MCF 10A (cell line): ENCODE measurements around the gene CHST11. TPM values are rescaled to one million over a fixed set of nuclear protein-coding genes. Genes with fewer than 3 reads are reported as not detected.

Experiments used
- BruUV-seq: library from RNA; stranded (reverse); fragments of 400-500 nt; replicated peaks from 2 replicates; lab custom pipeline; 2021; lab: Mats Ljungman, UMichigan
- CTCF ChIA-PET: fragments of 300-600 bp; sonication (Branson Sonifier 250); formaldehyde crosslinking; extraction: SDS; loops from one replicate; lab custom pipeline; 2021; ENCODE audit warnings: antibody characterized with exemption, inconsistent platforms; lab: Yijun Ruan, JAX
- POLR2A ChIA-PET: fragments of 300-600, 350-650 bp; sonication (Branson Sonifier 250); formaldehyde crosslinking; extraction: SDS; loops from one replicate; lab custom pipeline; 2020; ENCODE audit warnings: antibody characterized with exemption, inconsistent platforms; lab: Yijun Ruan, JAX
- DNase-seq: peaks from one replicate; pipeline ENCODE4 v3.0.0-alpha.2; 2018; ENCODE audit not compliant: unreplicated experiment
- H3K27ac Mint-ChIP-seq: one replicate; pipeline ENCODE4 v1.8.0; 2022; ENCODE audit warnings: mild to moderate bottlenecking, low read depth, mixed read lengths; ENCODE audit not compliant: unreplicated experiment
- H3K27me3 Mint-ChIP-seq: one replicate; pipeline ENCODE4 v1.8.0; 2022; ENCODE audit warnings: mixed read lengths; ENCODE audit not compliant: insufficient read depth, unreplicated experiment
- H3K36me3 Mint-ChIP-seq: one replicate; pipeline ENCODE4 v1.8.0; 2022; ENCODE audit warnings: mild to moderate bottlenecking, moderate library complexity, mixed read lengths; ENCODE audit not compliant: insufficient read depth, unreplicated experiment
- H3K4me1 Mint-ChIP-seq: one replicate; pipeline ENCODE4 v1.8.0; 2022; ENCODE audit warnings: mixed read lengths; ENCODE audit not compliant: insufficient read depth, unreplicated experiment
- H3K4me3 Mint-ChIP-seq: one replicate; pipeline ENCODE4 v1.8.0; 2022; ENCODE audit warnings: mild to moderate bottlenecking, moderate library complexity, mixed read lengths; ENCODE audit not compliant: unreplicated experiment
- H3K9me3 Mint-ChIP-seq: one replicate; pipeline ENCODE4 v1.8.0; 2022; ENCODE audit warnings: mixed read lengths; ENCODE audit not compliant: unreplicated experiment
- intact Hi-C: fragments of 100-400 bp; cut with micrococcal nuclease; formaldehyde crosslinking; loops from 2 replicates; pipeline ENCODE4 v1.14.1; 2022
- total RNA-seq: library from RNA; stranded (reverse); gene quantifications from 2 replicates; pipeline ENCODE4 v1.2.3, GENCODE V29; 2022
- TF ChIP-seq, protein P1 (sequence below): fragments of 200-600 bp; IDR thresholded peaks from one replicate; pipeline ENCODE4 v1.8.0; 2022; ENCODE audit warnings: antibody characterized with exemption, mild to moderate bottlenecking; ENCODE audit not compliant: unreplicated experiment

Gene CHST11
- total RNA-seq, 1 experiment from 2014 or later: 5.3 TPM

- no TSS peak for BruUV-seq
Measured at GRCh38 chr12:104758771-104759170, 302.0 kb downstream of the CHST11 start.

DNA sequence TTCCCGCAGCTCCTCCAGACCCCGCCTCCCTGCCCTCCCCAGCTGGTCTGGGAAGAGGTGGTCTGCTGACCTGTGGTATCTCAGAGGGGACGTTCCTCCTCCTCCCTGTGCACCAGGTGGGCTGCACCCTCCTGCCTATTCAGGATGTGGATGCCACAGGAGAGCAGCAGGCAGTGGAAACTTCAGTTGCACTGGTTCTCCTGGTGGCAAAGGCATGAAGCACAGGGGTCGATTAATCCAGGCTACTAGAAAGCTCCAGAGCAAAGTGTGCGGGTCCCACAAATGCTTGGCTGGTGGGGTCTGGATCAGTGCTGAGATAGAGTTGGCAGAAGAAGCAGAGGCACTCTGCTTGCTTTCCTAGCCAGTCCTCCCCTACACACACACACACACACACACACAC lies 304.3 kb downstream of the CHST11 start:
- H3K9me3 Mint-ChIP-seq: no peaks in the 10 kb centered on the region
- CTCF ChIA-PET: interaction anchor here (0.7 to 1.2 kb wide), 2 partner anchors 30 to 831 kb away, joined by 3 to 5 read pairs; no protein-coding TSS in a partner anchor
- H3K27ac Mint-ChIP-seq: no peak overlapping the region
- POLR2A ChIA-PET: interaction anchor here (0.9 kb wide), 1 partner anchor 230 kb away, joined by 3 read pairs; no protein-coding TSS in a partner anchor
- H3K36me3 Mint-ChIP-seq: no peaks in the 10 kb centered on the region
- H3K27me3 Mint-ChIP-seq: no peaks in the 10 kb centered on the region
- no peak overlapping the region for H3K4me3 Mint-ChIP-seq
- TF ChIP-seq, protein P1, sequence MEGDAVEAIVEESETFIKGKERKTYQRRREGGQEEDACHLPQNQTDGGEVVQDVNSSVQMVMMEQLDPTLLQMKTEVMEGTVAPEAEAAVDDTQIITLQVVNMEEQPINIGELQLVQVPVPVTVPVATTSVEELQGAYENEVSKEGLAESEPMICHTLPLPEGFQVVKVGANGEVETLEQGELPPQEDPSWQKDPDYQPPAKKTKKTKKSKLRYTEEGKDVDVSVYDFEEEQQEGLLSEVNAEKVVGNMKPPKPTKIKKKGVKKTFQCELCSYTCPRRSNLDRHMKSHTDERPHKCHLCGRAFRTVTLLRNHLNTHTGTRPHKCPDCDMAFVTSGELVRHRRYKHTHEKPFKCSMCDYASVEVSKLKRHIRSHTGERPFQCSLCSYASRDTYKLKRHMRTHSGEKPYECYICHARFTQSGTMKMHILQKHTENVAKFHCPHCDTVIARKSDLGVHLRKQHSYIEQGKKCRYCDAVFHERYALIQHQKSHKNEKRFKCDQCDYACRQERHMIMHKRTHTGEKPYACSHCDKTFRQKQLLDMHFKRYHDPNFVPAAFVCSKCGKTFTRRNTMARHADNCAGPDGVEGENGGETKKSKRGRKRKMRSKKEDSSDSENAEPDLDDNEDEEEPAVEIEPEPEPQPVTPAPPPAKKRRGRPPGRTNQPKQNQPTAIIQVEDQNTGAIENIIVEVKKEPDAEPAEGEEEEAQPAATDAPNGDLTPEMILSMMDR: no peak
- no peak for DNase-seq
- BruUV-seq: no TSS peak
- intact Hi-C loops: no loop called here
- H3K4me1 Mint-ChIP-seq: peaks cover 6% of the 10 kb centered on the region

More at GRCh38 chr12:104758771-104759170, 302.0 kb downstream of the CHST11 start:
- intact Hi-C loops: no loop called here
- Mint-ChIP-seq H3K27me3 (no peaks in the 10 kb centered on the region), H3K9me3 (no peaks in the 10 kb centered on the region), H3K36me3 (no peaks in the 10 kb centered on the region), H3K27ac (no peak overlapping the region), H3K4me3 (no peak overlapping the region), H3K4me1 (peaks cover 6% of the 10 kb centered on the region)
- POLR2A ChIA-PET: no interaction called here
- TF ChIP-seq, protein P1: no peak
- DNase-seq: no peak
- CTCF ChIA-PET: no interaction called here

DNA sequence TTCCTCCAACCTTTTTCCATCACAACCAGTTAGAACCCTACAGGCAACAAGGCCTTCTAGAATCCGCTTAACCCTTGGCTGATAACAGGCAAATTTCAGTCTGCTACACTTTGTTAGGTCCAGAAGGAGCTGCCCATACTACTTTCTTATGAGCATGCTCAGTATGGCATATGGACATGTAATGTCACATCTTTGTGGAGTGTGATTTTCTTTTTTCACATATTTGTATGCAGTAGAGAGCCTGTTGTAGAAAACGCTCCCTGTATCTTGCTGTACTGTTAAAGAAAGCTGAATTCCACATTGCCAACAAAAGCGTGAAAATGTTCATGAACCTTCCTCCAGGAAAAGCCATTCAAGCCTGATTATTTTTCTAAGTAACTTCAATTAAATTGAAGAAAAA lies 304.9 kb downstream of the CHST11 start:
- ChIA-PET CTCF (interaction anchor here (0.7 to 1.2 kb wide), 2 partner anchors 29 to 30 kb away, joined by 3 read pairs; no protein-coding TSS in a partner anchor), POLR2A (interaction anchor here (1.0 kb wide), 1 partner anchor 14 kb away, joined by 4 read pairs; no protein-coding TSS in a partner anchor)

DNA sequence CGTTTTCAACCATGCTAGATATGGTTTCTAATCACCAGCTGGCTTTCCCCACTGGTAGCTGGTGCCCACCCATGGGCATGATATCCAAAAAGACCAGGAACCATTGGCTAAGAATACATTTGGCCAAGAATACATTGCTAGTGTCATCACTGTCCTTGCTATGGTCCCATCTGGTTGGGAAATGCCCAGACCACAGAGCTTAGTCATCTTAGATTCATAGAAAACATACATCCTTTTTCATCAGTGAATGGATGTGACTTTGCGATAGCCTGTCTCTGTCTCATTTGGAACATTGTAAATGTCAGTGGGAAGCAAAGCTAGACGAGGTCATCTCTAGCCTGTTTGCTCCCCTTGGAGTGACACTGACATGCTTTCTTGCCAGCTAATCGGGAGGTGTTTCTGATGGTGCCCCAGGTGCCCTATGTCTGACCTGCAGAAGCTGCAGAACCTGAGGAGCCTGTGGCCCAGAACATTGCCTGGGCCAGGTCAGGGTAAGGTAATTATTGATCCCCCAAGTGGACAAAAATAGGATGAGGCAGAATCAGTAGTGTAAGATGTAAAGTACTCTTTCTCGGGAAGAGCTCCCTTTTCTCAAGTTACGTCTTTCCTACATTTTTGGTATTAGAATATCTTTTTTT lies 306.5 kb downstream of the CHST11 start:
- intact Hi-C loops: no loop called here
- ChIA-PET CTCF (interaction anchor here (0.6 to 1.1 kb wide), 2 partner anchors 28 to 184 kb away, joined by 3 to 4 read pairs; no protein-coding TSS in a partner anchor), POLR2A (interaction anchor here (0.6 kb wide), 1 partner anchor 12 kb away, joined by 3 read pairs; no protein-coding TSS in a partner anchor)
- BruUV-seq: no TSS peak
- peak; percentile 52 for DNase-seq
- TF ChIP-seq, protein P1: no peak
- no peak overlapping the region for H3K27ac Mint-ChIP-seq
- H3K36me3 Mint-ChIP-seq: no peaks in the 10 kb centered on the region
- no peaks in the 10 kb centered on the region for H3K27me3 Mint-ChIP-seq
- H3K9me3 Mint-ChIP-seq: no peaks in the 10 kb centered on the region
- H3K4me3 Mint-ChIP-seq: no peak overlapping the region
- peaks cover 6% of the 10 kb centered on the region for H3K4me1 Mint-ChIP-seq

More for the DNA sequence above, 304.9 kb downstream of the CHST11 start:
- H3K27me3 Mint-ChIP-seq: no peaks in the 10 kb centered on the region
- no peak overlapping the region for H3K27ac Mint-ChIP-seq
- no peak for DNase-seq
- H3K4me3 Mint-ChIP-seq: no peak overlapping the region
- peaks cover 6% of the 10 kb centered on the region for H3K4me1 Mint-ChIP-seq
- TF ChIP-seq, protein P1: no peak
- no TSS peak for BruUV-seq
- intact Hi-C loops: no loop called here
- no peaks in the 10 kb centered on the region for H3K36me3 Mint-ChIP-seq
- H3K9me3 Mint-ChIP-seq: no peaks in the 10 kb centered on the region
